Activated T-helper 9 cell treated with anti-CD3 and anti-CD28 coated beads, Interleukin-2, amount 50 U/mL, for 16 hours (primary cell): ENCODE results near the gene C12orf54.
"Not testable (repeated sequence)": the region's sequence is repeated elsewhere in the genome, so short reads cannot be mapped to it uniquely, and the experiment has no call there.

ENCODE experiments used
- DNase-seq: peaks from one replicate; pipeline ENCODE4 v3.0.0-alpha.2; 2020; ENCODE audit warnings: low read depth

The C12orf54 gene

GRCh38 chr12:48482198-48482597 lies at the start of gene C12orf54:
Gene C12orf54, plus strand, starts transcription at chr12:48482498. Its CDS starts 799 bp downstream, at chr12:48483297.
- no peak for DNase-seq

- DNase-seq = not testable (repeated sequence)
These were observed 48.3 kb upstream of the C12orf54 start for GRCh38 chr12:48434016-48434415.

- DNase-seq = no peak
These were observed 41.2 kb upstream of the C12orf54 start for GRCh38 chr12:48441069-48441468.

GRCh38 chr12:48442179-48442847 lies 40.0 kb upstream of the C12orf54 start:
- DNase-seq = no peak

DNA sequence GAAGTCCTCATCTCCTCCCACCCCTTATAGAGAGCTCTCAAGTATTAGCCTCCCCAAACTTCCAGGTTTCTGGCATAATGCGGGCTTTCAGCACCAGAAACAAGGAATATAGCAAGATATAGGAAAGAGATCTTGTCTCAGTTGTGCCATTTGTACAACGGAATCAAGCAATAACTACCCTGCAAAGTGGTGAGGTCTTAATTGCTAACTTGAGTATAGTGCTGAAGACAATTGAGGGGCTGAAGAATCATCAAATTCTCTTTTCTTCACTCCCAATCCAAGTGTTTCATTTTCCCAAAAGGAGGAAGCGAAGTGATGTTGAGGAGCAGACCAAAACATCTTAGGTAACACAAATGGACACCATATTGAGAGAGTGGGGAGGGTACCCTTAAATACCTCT lies 36.8 kb upstream of the C12orf54 start:
- no peak for DNase-seq

- no peak for DNase-seq
These were observed 36.0 kb upstream of the C12orf54 start for GRCh38 chr12:48446161-48446776.

- DNase-seq = no peak
These were observed 34.5 kb upstream of the C12orf54 start for GRCh38 chr12:48447755-48448154.

- DNase-seq = no peak
These were observed 30.9 kb upstream of the C12orf54 start for GRCh38 chr12:48451372-48451771.

- not testable (repeated sequence) for DNase-seq
These were observed 29.3 kb upstream of the C12orf54 start for GRCh38 chr12:48452961-48453360.

DNA sequence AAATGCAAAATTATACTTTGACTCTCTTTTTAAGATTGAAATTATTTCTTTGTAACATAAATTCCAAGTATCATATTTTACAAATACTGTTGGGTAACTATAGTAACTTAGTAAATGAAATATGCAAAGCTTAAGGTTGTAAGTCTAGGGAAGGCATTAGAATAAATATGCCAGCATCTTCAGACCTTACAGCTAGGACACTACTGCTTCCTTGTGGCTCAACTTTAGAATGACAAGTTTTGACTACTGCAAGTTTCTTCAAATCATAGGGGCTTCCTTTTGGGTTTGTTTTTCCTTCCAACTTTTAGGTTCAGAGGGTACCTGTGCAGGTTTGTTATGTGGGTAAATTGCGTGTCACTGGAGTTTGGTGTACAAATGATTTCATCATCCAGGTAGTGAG lies 27.6 kb upstream of the C12orf54 start:
- DNase-seq = no peak

DNA sequence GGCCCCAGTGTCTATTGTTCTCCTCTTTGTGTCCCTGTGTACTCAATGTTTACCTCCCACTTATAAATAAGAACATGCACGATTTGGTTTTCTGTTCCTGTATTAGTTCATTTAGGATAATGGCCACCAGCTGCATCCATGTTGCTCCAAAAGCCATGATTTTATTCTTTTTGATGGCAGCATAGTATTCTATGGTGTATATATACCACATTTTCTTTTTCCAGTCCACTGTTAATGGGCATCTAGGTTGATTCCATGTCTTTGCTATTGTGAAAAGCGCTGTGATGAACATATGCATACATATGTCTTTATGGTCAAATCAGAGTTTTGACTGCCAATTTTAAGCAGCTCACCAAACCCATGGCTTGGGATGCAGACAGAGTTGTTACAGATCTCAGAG lies 27.2 kb upstream of the C12orf54 start:
- no peak for DNase-seq

- no peak for DNase-seq
These were observed 23.0 kb upstream of the C12orf54 start for GRCh38 chr12:48459259-48459658.

- DNase-seq = not testable (repeated sequence)
These were observed 13.3 kb upstream of the C12orf54 start for GRCh38 chr12:48469027-48469426.

GRCh38 chr12:48472259-48472658 lies 10.0 kb upstream of the C12orf54 start, which contains the start of gene ANP32D:
Gene ANP32D, plus strand, starts transcription at chr12:48472559. Its CDS starts 106 bp downstream, at chr12:48472665.
- DNase-seq = no peak

DNA sequence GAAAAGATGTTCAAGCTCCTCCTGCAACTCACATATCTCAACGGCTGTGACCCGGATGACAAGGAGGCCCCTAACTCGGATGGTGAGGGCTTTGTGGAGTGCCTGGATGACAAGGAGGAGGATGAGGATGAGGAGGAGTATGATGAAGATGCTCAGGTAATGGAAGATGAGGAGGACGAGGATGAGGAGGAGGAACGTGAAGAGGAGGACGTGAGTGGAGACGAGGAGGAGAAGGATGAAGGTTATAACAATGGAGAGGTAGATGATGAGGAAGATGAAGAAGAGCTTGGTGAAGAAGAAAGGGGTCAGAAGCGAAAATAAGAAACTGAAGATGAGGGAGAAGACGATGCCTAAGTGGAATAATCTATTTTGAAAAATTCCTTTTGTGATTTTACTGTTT lies 9.2 kb upstream of the C12orf54 start:
- no peak for DNase-seq

DNA sequence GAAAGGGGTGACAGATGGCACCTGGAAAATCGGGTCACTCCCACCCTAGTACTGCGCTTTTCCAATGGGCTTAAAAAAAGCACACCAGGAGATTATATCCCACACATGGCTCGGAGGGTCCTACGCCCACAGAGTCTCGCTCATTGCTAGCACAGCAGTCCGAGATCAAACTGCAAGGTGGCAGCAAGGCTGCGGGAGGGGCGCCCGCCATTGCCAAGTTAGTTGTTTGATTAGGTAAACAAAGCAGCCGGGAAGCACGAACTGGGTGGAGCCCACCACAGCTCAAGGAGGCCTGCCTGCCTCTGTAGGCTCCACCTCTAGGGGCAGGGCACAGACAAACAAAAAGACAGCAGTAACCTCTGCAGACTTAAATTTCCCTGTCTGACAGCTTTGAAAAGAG lies 7.8 kb upstream of the C12orf54 start:
- not testable (repeated sequence) for DNase-seq

DNA sequence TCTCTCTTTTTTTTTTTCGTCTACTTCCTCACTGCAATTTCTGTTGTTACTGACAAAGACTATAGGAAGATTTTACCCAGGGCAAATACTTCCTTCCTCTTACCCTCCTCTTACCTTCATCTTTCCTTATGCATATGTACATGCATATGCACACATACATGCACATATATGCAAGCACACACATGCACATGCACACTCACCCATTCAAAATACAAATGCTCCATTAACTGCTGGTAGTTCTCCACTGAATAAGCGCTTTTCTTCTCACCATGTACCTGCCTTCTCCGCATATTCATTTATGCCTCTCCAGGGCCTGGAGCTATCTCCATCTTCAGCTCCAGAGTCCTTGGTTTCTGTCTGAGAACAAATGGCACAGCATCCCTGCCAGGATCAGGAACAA lies 632 bp downstream of the C12orf54 start:
- DNase-seq = no peak

GRCh38 chr12:48486261-48486660 lies 4.0 kb downstream of the C12orf54 start:
- DNase-seq = no peak

- no peak for DNase-seq
These were observed 4.4 kb downstream of the C12orf54 start for GRCh38 chr12:48486679-48487078.

DNA sequence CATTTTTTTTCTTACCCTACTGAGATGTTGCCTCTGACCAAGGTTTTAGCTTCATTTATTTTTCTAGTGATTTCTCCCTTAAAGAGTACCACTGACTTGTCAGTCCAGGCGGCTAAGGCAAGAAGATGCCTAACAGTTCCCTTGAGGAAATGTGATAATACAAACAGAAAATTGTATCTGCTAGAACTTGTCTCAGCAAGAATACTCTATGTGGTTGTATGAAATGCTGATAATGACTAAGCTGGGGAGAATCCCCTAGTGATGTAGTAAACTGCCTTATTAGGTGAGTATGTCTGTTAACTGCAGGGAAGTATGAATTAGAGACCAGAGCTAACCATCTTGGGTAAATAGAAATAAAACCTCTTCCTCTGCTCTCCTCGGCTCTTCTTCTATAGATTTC lies 6.7 kb downstream of the C12orf54 start:
- DNase-seq = no peak

DNA sequence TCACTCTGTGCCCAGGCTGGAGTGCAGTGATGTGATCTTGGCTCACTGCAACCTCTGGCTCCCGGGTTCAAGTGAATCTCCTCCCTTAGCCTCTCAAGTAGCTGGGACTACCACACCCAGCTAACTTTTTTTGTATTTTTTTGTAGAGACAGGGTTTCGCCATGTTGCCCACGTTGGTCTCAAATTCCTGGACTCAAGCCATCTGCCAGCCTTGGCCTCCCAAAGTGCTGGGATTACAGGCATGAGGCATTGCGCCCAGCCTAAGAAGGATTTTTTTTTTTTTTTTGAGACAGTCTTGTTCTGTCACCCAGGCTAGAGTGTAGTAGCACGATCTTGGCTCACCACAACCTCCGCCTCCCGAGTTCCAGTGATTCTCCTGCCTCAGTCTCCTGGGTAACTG lies 7.2 kb downstream of the C12orf54 start:
- not testable (repeated sequence) for DNase-seq

DNA sequence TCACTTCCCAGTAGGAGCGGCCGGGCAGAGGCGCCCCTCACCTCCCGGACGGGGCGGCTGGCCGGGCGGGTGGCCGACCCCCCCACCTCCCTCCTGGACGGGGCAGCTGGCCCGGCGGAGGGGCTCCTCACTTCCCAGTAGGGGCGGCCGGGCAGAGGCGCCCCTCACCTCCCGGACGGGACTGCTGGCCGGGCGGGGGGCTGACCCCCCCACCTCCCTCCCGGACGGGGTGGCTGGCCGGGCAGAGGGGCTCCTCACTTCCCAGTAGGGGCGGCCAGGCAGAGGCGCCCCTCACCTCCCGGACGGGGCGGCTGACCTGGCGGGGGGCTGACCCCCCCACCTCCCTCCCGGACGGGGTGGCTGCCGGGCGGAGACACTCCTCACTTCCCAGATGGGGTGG lies 18.0 kb downstream of the C12orf54 start:
- DNase-seq = not testable (repeated sequence)

GRCh38 chr12:48506836-48507235 lies 24.5 kb downstream of the C12orf54 start:
- not testable (repeated sequence) for DNase-seq

DNA sequence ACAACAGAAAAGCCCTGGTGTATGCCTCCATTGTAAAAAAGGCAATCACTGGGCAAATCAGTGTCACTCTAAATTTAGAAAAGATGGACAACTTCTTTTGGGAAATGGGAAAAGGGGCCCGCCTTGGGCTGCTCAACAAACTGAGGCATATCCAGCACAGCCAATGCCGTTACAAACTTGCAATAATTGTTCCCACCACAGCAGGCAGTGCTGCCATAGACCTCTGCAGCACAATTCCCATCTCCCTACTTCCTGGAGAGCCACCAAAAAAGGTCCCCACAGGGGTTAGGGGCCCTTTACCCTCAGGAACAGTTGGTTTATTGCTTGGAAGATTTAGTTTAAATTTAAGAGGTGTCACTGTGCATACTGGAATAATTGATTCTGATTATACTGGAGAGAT lies 26.7 kb downstream of the C12orf54 start:
- no peak for DNase-seq
